ENCODE results near the gene APOA5. TPM values are rescaled to one million over a fixed set of nuclear protein-coding genes. Genes with fewer than 3 reads are reported as not detected.
"Not testable (repeated sequence)": the region's sequence is repeated elsewhere in the genome, so short reads cannot be mapped to it uniquely, and the experiment has no call there.

The APOA5 gene
- total RNA-seq, 1 donor: not detected

DNA sequence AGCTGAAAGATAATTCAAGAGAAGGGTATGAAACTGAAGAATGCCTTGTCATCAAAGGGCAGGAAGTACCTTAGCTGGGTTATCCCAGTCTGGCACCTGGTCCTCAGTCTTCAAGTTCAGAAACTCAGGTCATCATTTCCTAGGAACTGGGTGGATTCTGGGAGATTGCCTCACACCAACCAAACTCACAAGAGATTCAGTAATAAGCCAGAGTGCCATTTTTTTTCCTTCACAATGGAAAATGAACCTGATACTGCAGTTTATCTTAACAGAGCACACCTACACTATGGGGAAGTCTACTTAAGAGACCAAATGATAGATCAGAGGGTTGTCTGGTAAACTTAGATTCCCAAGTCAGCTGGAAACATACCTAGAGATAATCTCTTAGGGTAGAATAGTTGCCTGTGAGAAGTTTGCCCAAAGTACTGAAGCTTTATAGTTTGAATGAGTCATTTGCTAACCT is 15.1 kb downstream of the APOA5 start:
- Histone ChIP-seq H3K9me3 (ENCODE audit: low read depth, low read length) (no peaks in the 10 kb centered on the region), H3K4me1 (ENCODE audit: insufficient read depth, low read length) (peaks cover 17% of the 10 kb centered on the region), H3K4me3 (ENCODE audit: low read length) (no peak overlapping the region), H3K27me3 (ENCODE audit: insufficient read depth, low read length) (no peaks in the 10 kb centered on the region)

DNA sequence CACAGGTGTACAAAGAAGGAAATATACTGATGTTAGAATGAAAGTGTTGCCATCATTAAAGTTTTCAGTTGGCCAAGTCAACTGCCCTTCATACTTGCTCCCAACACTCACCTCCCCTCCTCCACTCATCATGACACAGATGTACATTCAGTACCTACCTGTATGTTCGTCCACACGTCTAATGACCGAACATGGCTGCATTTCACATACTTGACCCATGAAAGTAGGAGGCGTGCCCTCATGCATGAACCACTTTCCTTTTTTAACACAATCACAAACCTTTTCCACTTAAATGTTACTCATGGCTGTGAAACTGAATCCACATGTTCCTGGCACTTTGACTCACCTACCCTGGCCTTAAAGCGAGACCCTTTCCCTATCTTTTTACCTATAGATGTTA is 15.7 kb downstream of the APOA5 start:
- Histone ChIP-seq H3K4me1 (ENCODE audit: insufficient read depth, low read length) (peaks cover 21% of the 10 kb centered on the region), H3K27me3 (ENCODE audit: insufficient read depth, low read length) (no peaks in the 10 kb centered on the region), H3K9me3 (ENCODE audit: low read depth, low read length) (no peaks in the 10 kb centered on the region), H3K4me3 (ENCODE audit: low read length) (no peak overlapping the region)

DNA sequence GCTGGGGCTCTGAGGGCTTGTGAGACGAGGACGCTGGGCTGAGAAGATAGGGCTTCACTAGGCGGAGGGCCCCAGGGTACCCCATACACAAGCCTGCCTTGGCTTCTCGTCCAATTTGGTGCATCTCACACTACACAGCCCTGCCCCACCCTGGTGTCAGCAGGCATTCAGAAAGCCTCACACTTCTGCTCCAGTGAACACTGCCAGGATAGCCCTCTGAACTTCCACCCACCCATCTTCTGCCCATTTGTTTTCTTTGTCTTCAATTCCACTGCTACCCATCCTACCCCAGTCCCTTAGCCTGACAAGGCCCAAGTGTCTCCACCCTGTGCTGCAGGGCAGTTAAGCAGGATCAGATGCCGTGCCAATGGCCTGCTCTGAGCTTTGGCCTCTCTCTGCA is 17.0 kb downstream of the APOA5 start:
- Histone ChIP-seq H3K4me1 (ENCODE audit: insufficient read depth, low read length) (peaks cover 32% of the 10 kb centered on the region), H3K27me3 (ENCODE audit: insufficient read depth, low read length) (no peaks in the 10 kb centered on the region), H3K4me3 (ENCODE audit: low read length) (no peak overlapping the region), H3K9me3 (ENCODE audit: low read depth, low read length) (no peaks in the 10 kb centered on the region)

DNA sequence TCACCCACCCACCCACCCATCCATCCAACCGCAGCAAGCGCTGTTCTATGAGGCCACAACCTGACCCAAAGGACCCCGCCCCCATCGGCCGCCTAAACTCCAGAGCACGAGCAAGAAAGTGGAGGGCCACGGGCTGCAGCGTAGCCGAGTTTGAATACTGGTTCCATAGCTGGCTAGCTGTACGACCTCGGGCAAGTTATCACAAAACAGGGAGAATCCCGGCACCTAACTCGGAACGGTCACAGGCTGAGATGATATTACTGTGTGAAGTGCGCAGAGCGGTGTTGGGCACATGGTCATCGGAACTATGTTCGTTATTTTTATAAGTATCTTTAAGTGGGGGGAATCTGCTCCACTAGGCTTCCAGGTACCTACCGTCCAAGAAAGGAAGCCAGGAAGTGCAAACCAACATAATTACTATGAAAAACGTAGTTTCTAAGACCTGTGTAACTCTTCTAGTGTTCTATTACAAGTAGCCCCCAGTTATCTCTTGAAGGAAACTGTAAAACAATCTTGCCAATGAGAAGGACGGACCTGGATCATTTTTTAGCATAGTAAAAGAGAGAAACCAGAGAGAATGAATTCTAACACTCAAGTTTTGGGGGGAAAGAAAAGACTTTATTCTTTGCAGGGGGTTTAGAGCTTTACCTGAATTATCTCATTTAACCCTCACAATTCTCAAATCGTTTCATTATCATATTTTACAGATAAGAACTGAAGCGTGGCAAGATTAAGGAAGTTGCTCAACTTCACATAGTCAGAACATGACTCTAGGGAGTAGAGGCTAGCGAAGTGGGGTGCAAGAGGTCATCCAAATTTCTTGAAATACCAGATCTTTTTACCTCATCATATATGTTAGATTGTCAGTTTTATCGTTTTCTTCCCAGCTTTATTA is 18.2 kb downstream of the APOA5 start:
- Histone ChIP-seq H3K4me3 (ENCODE audit: low read length) (peak overlapping the region; percentile 87), H3K27me3 (ENCODE audit: insufficient read depth, low read length) (no peaks in the 10 kb centered on the region), H3K9me3 (ENCODE audit: low read depth, low read length) (no peaks in the 10 kb centered on the region), H3K4me1 (ENCODE audit: insufficient read depth, low read length) (peaks cover 32% of the 10 kb centered on the region)

DNA sequence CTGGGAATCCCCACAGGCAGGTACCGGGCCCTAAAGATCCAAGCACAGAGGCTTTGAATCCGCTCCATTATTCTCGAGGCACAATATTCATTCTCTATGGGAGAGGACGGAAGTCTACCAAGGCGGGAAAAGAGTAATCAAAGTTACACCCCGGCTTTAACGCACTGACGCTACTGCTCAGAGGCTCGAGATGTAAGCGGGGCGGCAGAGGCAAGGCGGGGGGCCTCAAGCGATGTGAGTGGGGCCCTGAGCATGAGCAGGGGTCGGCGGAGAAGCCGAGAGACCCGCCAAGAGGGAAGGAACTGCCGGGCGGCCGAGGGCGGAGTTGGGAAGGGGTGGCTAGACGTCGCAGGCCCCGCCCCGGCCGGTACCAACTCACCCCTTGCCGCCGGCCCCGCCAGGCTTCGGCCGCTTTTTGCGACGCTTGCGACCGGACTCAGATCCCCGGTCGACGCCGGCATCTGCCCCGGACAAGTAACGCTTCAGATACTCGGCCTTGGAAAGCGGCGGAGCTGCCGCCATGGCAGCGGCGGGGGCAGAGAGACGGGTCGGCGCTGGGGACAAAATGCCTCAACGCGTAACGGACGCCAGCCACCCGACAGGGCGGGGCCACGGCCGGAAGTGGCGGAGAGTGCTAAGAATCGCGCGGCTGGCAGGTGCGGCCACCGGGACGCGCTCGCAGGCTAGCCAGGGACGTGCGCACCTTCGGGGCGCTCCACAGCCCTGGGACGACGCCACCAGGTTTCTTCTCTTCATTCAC is 19.1 kb downstream of the APOA5 start, which contains the start of gene BUD13:
TSS of gene BUD13 (minus strand) at position 545 of the 760 bp plus-strand sequence. CDS start at position 522, 23 bp downstream.
- Histone ChIP-seq H3K4me3 (ENCODE audit: low read length) (peak within 1 kb of the TSS; percentile 87), H3K9me3 (ENCODE audit: low read depth, low read length) (no peaks in the 10 kb centered on the region), H3K27me3 (ENCODE audit: insufficient read depth, low read length) (no peaks in the 10 kb centered on the region), H3K4me1 (ENCODE audit: insufficient read depth, low read length) (peaks cover 32% of the 10 kb centered on the region)

DNA sequence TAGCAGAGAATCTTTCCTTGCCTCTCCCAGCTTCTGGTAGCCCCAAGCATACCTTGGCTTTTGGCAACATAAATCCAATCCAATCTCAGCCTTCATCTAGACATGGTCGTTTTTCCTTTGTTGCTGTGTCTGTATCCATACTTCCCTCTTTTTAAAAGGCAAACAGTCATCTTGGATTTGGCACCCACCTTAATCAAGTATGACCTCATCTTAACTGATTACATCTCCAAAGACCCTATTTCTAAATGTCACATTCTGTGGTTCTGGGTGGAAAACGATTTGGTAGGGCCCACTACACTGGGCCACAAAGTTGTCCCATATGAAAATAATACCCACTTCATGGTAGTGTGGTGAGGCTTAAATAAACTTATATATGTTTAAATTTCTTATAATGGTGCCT is 19.7 kb downstream of the APOA5 start:
- Histone ChIP-seq H3K27me3 (ENCODE audit: insufficient read depth, low read length) (no peaks in the 10 kb centered on the region), H3K4me1 (ENCODE audit: insufficient read depth, low read length) (peaks cover 32% of the 10 kb centered on the region), H3K9me3 (ENCODE audit: low read depth, low read length) (no peaks in the 10 kb centered on the region), H3K4me3 (ENCODE audit: low read length) (peak overlapping the region; percentile 87)

DNA sequence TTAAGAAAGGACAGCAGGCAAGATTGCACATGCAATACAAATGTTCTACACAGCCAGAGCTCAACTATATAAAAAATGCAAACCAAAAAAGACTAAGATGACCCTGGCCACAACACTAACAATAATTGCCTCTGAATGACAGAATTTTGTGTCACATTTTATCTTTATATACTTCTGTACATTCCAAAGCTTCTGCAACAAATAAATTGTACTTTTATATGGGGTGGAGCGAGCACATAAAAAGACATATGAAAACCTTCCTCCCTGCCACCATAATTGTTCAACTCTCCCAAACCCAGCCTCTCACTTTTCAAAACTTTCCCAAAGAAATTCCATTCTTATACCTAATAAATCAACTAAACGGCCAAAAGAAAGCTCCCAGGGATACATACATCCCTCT is 29.5 kb downstream of the APOA5 start:
- Histone ChIP-seq H3K4me3 (ENCODE audit: low read length) (no peak overlapping the region), H3K4me1 (ENCODE audit: insufficient read depth, low read length) (no peaks in the 10 kb centered on the region), H3K27me3 (ENCODE audit: insufficient read depth, low read length) (no peaks in the 10 kb centered on the region), H3K9me3 (ENCODE audit: low read depth, low read length) (no peaks in the 10 kb centered on the region)

DNA sequence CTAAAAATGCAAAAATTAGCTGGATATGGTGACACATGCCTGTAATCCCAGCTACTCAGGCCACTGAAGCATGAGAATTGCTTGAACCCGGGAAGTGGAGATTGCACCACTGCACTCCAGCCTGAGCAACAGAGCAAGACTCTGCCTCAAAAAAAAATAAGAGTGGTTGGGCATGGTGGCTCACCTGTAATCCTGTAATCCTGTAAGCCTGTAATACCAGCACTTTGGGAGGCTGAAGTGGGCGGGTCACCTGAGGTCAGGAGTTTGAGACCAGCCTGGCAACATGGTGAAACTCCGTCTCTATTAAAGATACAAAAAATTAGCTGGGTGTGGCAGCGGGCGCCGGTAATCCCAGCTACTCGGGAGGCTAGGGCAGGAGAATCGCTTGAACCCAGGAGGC is 35.6 kb downstream of the APOA5 start:
- H3K4me1 ChIP-seq (ENCODE audit: insufficient read depth, low read length); H3K4me3 ChIP-seq (ENCODE audit: low read length); H3K27me3 ChIP-seq (ENCODE audit: insufficient read depth, low read length); H3K9me3 ChIP-seq (ENCODE audit: low read depth, low read length): not testable (repeated sequence)

DNA sequence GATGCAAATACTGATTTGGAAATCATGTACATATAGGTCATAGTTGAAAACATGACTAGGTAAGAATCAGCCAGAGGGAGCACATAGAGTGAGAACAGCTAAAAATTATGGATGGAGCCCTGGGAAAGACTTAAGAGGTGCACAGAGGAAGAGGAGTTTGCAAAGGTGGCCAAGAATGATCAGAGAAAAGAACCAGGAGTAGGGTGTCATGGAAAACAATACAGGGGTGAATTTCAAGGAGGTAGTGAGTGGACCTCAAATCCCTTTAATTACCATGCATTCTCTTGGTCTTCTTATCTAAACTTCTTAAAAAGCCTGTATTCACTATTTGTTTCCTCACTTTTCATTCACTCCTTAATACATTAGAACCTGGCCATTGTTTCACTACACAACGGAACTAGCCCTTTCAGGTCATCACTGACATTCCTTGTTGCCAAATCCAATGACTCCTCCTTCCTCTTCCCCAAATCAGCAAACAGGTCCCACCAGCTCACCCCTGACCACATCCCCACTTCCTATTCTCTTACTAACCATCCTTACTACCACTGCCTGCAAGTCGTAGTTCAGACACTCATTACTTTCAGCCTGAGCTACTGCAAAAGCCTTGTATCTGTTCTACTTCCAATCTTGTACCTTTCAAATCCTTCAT is 41.5 kb downstream of the APOA5 start:
- no peaks in the 10 kb centered on the region for H3K9me3 ChIP-seq (ENCODE audit: low read depth, low read length)
- no peak overlapping the region for H3K4me3 ChIP-seq (ENCODE audit: low read length)
- peaks cover 8% of the 10 kb centered on the region for H3K4me1 ChIP-seq (ENCODE audit: insufficient read depth, low read length)
- no peaks in the 10 kb centered on the region for H3K27me3 ChIP-seq (ENCODE audit: insufficient read depth, low read length)

DNA sequence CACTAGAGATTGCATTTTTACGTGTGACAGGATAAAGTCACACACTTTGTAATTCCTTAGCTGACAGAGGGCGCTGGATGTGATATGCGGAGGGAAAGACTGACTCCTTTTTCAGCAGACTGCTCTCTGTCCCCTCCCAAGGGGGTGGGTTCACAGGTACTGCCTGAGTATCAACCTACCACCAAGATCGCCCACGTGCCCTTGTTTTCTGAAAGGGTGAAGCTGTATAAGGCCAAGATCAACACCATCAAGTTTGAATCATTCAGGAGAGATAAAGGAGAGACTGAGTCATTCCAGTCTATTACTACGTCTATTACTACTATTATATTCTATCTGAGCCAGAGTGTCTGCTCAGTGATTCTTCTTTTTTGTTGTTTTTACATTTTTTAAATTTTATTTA is 49.6 kb downstream of the APOA5 start:
- H3K27me3 ChIP-seq (ENCODE audit: insufficient read depth, low read length): no peaks in the 10 kb centered on the region
- H3K4me3 ChIP-seq (ENCODE audit: low read length): no peak overlapping the region
- no peaks in the 10 kb centered on the region for H3K4me1 ChIP-seq (ENCODE audit: insufficient read depth, low read length)
- no peaks in the 10 kb centered on the region for H3K9me3 ChIP-seq (ENCODE audit: low read depth, low read length)

DNA sequence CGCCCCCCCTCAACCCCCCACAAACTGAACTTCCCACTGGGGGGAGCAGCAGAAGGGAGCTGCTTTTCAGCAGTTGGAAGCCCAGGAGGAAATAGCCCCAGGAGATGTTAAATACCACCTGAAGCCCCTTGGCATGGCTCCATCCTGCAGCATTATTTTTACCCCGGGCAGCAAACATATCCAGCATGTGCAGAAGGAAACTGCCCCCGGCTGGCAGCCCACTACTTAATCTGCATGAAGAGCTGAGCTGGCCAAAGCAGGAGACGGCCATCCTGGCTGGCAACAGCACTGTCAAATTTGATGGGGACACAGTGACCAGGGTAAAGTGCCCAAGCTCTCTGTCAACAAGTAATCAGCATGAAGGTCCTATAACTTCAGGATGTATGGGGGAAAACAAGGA is 50.9 kb downstream of the APOA5 start:
- Histone ChIP-seq H3K4me1 (ENCODE audit: insufficient read depth, low read length) (no peaks in the 10 kb centered on the region), H3K4me3 (ENCODE audit: low read length) (no peak overlapping the region), H3K27me3 (ENCODE audit: insufficient read depth, low read length) (no peaks in the 10 kb centered on the region), H3K9me3 (ENCODE audit: low read depth, low read length) (no peaks in the 10 kb centered on the region)

Other genes with a start within 250 kb of the APOA5 start
- gene BUD13, start 18.9 kb downstream of the APOA5 start, total RNA-seq: 5.5 TPM
- gene ZPR1, start 3.9 kb downstream of the APOA5 start, total RNA-seq: 49.2 TPM
- gene APOA4, start 31.4 kb upstream of the APOA5 start, total RNA-seq: not detected
- gene APOC3, start 38.0 kb upstream of the APOA5 start, total RNA-seq: not detected
- 0.31 TPM for gene APOA1, start 45.7 kb upstream of the APOA5 start, total RNA-seq